IMR-90 (cell line): ENCODE measurements around the gene LIN7C. TPM values are rescaled to one million over a fixed set of nuclear protein-coding genes. Genes with fewer than 3 reads are reported as not detected.

Experiments
- ATAC-seq: fragments of 200-7000 bp; cut with Tn5 transposase; 2 replicates; pipeline ENCODE4 v1.9.1; 2020; ENCODE audit warnings: low read depth, mild to moderate bottlenecking, moderate library complexity
- BruUV-seq: library from RNA; stranded (reverse); fragments of 400-500 nt; replicated peaks from 2 replicates; lab custom pipeline; 2021; lab: Mats Ljungman, UMichigan
- CTCF ChIA-PET: fragments of 300-600 bp; formaldehyde crosslinking; extraction: SDS; loops from one replicate; lab custom pipeline; 2021; ENCODE audit warnings: antibody characterized with exemption; lab: Yijun Ruan, JAX
- POLR2A ChIA-PET: fragments of 300-600 bp; sonication (Branson Sonifier 250); formaldehyde crosslinking; loops from one replicate; lab custom pipeline; 2022; ENCODE audit warnings: antibody characterized with exemption; ENCODE audit not compliant: unreplicated experiment; lab: Charles Lee
- DNase-seq: peaks from one replicate; pipeline ENCODE4 v3.0.0; 2013
- H2AFZ ChIP-seq: replicated peaks from 2 replicates; pipeline ENCODE3; 2013; ENCODE audit warnings: low read length, mild to moderate bottlenecking; ENCODE audit not compliant: poor library complexity
- H2AK5ac ChIP-seq: 2 replicates; pipeline ENCODE4 v1.6.1; 2013; ENCODE audit warnings: low read depth, low read length, inconsistent platforms
- H2AK9ac ChIP-seq: replicated peaks from 2 replicates; pipeline ENCODE3; 2013; ENCODE audit warnings: mild to moderate bottlenecking, low read depth, low read length, moderate library complexity; ENCODE audit not compliant: poor library complexity
- H2BK120ac ChIP-seq: 2 replicates; pipeline ENCODE4 v1.6.1; 2013; ENCODE audit warnings: low read depth, low read length, inconsistent platforms
- H2BK15ac ChIP-seq: 3 replicates; pipeline ENCODE4 v1.6.1; 2013; ENCODE audit warnings: low read depth, low read length, inconsistent platforms
- H2BK20ac ChIP-seq: 2 replicates; pipeline ENCODE4 v1.6.1; 2013; ENCODE audit warnings: low read depth, mild to moderate bottlenecking, inconsistent platforms, low read length, moderate library complexity
- H2BK5ac ChIP-seq: 2 replicates; pipeline ENCODE4 v1.6.1; 2013; ENCODE audit warnings: mild to moderate bottlenecking, low read depth, low read length, inconsistent platforms; ENCODE audit not compliant: poor library complexity, severe bottlenecking
- H3K14ac ChIP-seq: replicated peaks from 2 replicates; pipeline ENCODE4 v1.6.1; 2013; ENCODE audit warnings: low read depth, low read length, inconsistent platforms
- H3K18ac ChIP-seq: 2 replicates; pipeline ENCODE4 v1.6.1; 2013; ENCODE audit warnings: low read depth, low read length, control low read depth
- H3K23ac ChIP-seq: 2 replicates; pipeline ENCODE4 v1.6.1; 2013; ENCODE audit warnings: low read depth, low read length, inconsistent platforms
- H3K27ac ChIP-seq: 2 replicates; pipeline ENCODE4 v1.5.1; 2013; ENCODE audit warnings: mild to moderate bottlenecking, control low read depth, low read length; ENCODE audit not compliant: insufficient read depth
- H3K27me3 ChIP-seq: 2 replicates; pipeline ENCODE4 v1.6.1; 2013; ENCODE audit warnings: low read length; ENCODE audit not compliant: control insufficient read depth, insufficient read depth
- H3K36me3 ChIP-seq: 2 replicates; pipeline ENCODE4 v1.6.1; 2013; ENCODE audit warnings: low read length, mixed read lengths; ENCODE audit not compliant: control insufficient read depth, insufficient read depth
- H3K4ac ChIP-seq: 2 replicates; pipeline ENCODE4 v1.6.1; 2013; ENCODE audit warnings: low read depth, low read length, inconsistent platforms
- H3K4me1 ChIP-seq: 2 replicates; pipeline ENCODE4 v1.6.1; 2013; ENCODE audit warnings: low read length, mixed read lengths; ENCODE audit not compliant: control insufficient read depth, insufficient read depth
- H3K4me2 ChIP-seq: 2 replicates; pipeline ENCODE4 v1.6.1; 2013; ENCODE audit warnings: low read depth, mild to moderate bottlenecking, control low read depth, low read length, moderate library complexity
- H3K4me3 ChIP-seq: 2 replicates; pipeline ENCODE4 v1.5.1; 2013; ENCODE audit warnings: low read depth, mild to moderate bottlenecking, control low read depth, low read length, moderate library complexity; ENCODE audit not compliant: insufficient read depth
- H3K56ac ChIP-seq: 2 replicates; pipeline ENCODE4 v1.6.1; 2013; ENCODE audit warnings: low read length, inconsistent platforms; ENCODE audit not compliant: insufficient read depth; ENCODE audit errors: extremely low read depth
- H3K79me1 ChIP-seq, 2 experiments: 2 replicates each; pipeline ENCODE4 v1.6.1; 2013; ENCODE audit warnings: low read length in 2 of 2, inconsistent platforms in 1 of 2, low read depth in 1 of 2
- H3K9ac ChIP-seq: 2 replicates; pipeline ENCODE4 v1.6.1; 2013; ENCODE audit warnings: low read depth, low read length, control low read depth
- H3K9me1 ChIP-seq: 2 replicates; pipeline ENCODE4 v1.6.1; 2013; ENCODE audit warnings: low read length, inconsistent platforms; ENCODE audit not compliant: insufficient read depth
- H3K9me3 ChIP-seq: 2 replicates; pipeline ENCODE4 v1.6.1; 2013; ENCODE audit warnings: low read length; ENCODE audit not compliant: control insufficient read depth, insufficient read depth
- H4K20me1 ChIP-seq: 2 replicates; pipeline ENCODE4 v1.6.1; 2013; ENCODE audit warnings: low read length, inconsistent platforms; ENCODE audit not compliant: insufficient read depth
- H4K5ac ChIP-seq: 2 replicates; pipeline ENCODE4 v1.6.1; 2013; ENCODE audit warnings: mild to moderate bottlenecking, low read depth, low read length, control low read depth
- H4K8ac ChIP-seq, 2 experiments: 2 replicates each; pipeline ENCODE4 v1.6.1; 2013; ENCODE audit warnings: low read depth in 2 of 2, low read length in 2 of 2, control low read depth in 1 of 2, inconsistent platforms in 1 of 2
- H4K91ac ChIP-seq: 2 replicates; pipeline ENCODE4 v1.6.1; 2013; ENCODE audit warnings: low read depth, low read length, inconsistent platforms; ENCODE audit not compliant: insufficient read depth
- ELK1 ChIP-seq: fragments of 150-350 bp; IDR thresholded peaks from 2 replicates; pipeline ENCODE4 v1.6.1; 2016; ENCODE audit warnings: low read depth, mild to moderate bottlenecking, low read length, moderate library complexity, borderline replicate concordance
- RAD21 ChIP-seq: IDR thresholded peaks from 2 replicates; pipeline ENCODE4 v1.6.1; 2012; ENCODE audit warnings: low read length, improper control_type of control experiment
- WGBS, 2 experiments: methylation state at CpG; one replicate each; pipeline versions ENCODE4 v1.1.5 to v1.1.7; 2013; ENCODE audit warnings: missing lambda C conversion rate in 2 of 2; ENCODE audit not compliant: insufficient read length in 1 of 2; ENCODE audit errors: extremely low coverage in 2 of 2; 5-methylcytosine and 5-hydroxymethylcytosine counted together
- dilution Hi-C: fragments of 300-500 bp; cut with HindIII; formaldehyde crosslinking; loops from one replicate; pipeline ENCODE4 v1.14.3; 2018; ENCODE audit warnings: low sequenced_read_pairs; ENCODE audit not compliant: unreplicated experiment
- in situ Hi-C: fragments of 300-500 bp; cut with MboI; formaldehyde crosslinking; loops from 3 replicates; pipeline ENCODE4 v1.14.3; 2019; ENCODE audit warnings: low sequenced_read_pairs, inconsistent platforms, mixed read lengths
- intact Hi-C: fragments of 100-400 bp; cut with micrococcal nuclease; formaldehyde crosslinking; loops from 2 replicates; pipeline ENCODE4 v1.10.0; 2022
- polyA plus RNA-seq, 3 experiments: library from polyadenylated mRNA; depleted of rRNA; stranded (reverse); fragments of >200 nt; gene quantifications; 2 replicates each; pipeline ENCODE4 v1.2.3, GENCODE V29; 2012; ENCODE audit warnings: low replicate concordance in 1 of 3
- total RNA-seq: library from RNA; depleted of rRNA; stranded (reverse); fragments of >200 nt; gene quantifications from 2 replicates; pipeline ENCODE4 v1.2.3, GENCODE V29; 2012
- TF ChIP-seq, protein P1 (sequence below): fragments of 150-350 bp; IDR thresholded peaks from 2 replicates; pipeline ENCODE4 v1.6.1; 2017; ENCODE audit warnings: mild to moderate bottlenecking, antibody characterized with exemption, low read length, low read depth

The LIN7C gene
- total and polyA plus RNA-seq, 2 of the 4 experiments (the other 2 are of a cell fraction) = 12.2 to 25.5 TPM

DNA sequence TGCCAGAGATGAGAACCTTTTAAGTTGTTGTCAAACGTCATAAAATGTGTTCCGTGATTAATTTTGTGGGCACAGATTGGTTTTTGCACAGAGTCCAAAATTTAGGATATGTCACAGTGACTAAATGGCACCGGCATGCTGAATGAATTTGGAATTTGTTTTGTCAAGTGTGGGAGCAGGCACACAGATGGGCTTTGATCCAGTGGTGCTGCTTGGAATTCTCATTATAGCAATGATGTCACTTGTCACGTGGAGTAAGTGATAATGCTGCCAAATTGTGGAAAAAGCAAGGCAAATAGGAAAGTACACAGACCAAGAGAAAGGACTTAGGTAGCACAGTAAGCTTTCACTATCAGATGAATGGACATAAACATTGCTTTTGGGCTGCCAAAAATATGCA, 8.0 kb upstream of the LIN7C start:
- POLR2A ChIA-PET = no interaction called here

More for the DNA sequence above, 8.0 kb upstream of the LIN7C start:
- no peaks in the 10 kb centered on the region for H3K4me1 ChIP-seq
- no peak overlapping the region for H4K91ac ChIP-seq
- H3K27ac ChIP-seq = no peak overlapping the region
- no peak overlapping the region for H4K5ac ChIP-seq
- ATAC-seq (no peak), DNase-seq (peak; percentile 55)
- no peak overlapping the region for H3K14ac ChIP-seq
- H3K18ac ChIP-seq = no peak overlapping the region
- no peak overlapping the region for H4K8ac ChIP-seq
- in situ Hi-C loops (loop anchor here (25.0 kb wide), 1 partner anchor 1823 kb away; no protein-coding TSS in a partner anchor), dilution Hi-C loops (no loop called here), intact Hi-C loops (no loop called here)
- no peak overlapping the region for H2AK5ac ChIP-seq
- 0 out of 2 replicates have a peak, but pooled peaks cover 3% of the 10 kb centered on the region for H3K9me3 ChIP-seq
- no TSS peak for BruUV-seq
- no peaks in the 10 kb centered on the region; the same call in 1 of the 2 replicates for H3K36me3 ChIP-seq
- no peak overlapping the region for H2AK9ac ChIP-seq
- H3K27me3 ChIP-seq = no peaks in the 10 kb centered on the region
- WGBS, 2 experiments = 69% methylated on average over 2 of the region's 4 CpGs; no CpG with 5 or more reads in 1 of the 2 experiments
- no peak overlapping the region for H3K4ac ChIP-seq
- no peak overlapping the region for H2BK20ac ChIP-seq
- no peak overlapping the region for H2BK120ac ChIP-seq
- no peaks in the 10 kb centered on the region; the same call in 1 of the 2 replicates for H3K9me1 ChIP-seq
- CTCF ChIA-PET = no interaction called here
- no peak overlapping the region for H3K56ac ChIP-seq
- H2AFZ ChIP-seq = no peak overlapping the region
- H3K4me3 ChIP-seq = no peak overlapping the region
- no peak overlapping the region for H3K23ac ChIP-seq
- no peak overlapping the region for H2BK15ac ChIP-seq
- H3K79me1 ChIP-seq = no peaks in the 10 kb centered on the region
- H3K4me2 ChIP-seq = no peak overlapping the region
- no peak overlapping the region for H2BK5ac ChIP-seq
- H4K20me1 ChIP-seq = no peaks in the 10 kb centered on the region
- no peak for TF ChIP-seq RAD21
- TF ChIP-seq, protein P1, sequence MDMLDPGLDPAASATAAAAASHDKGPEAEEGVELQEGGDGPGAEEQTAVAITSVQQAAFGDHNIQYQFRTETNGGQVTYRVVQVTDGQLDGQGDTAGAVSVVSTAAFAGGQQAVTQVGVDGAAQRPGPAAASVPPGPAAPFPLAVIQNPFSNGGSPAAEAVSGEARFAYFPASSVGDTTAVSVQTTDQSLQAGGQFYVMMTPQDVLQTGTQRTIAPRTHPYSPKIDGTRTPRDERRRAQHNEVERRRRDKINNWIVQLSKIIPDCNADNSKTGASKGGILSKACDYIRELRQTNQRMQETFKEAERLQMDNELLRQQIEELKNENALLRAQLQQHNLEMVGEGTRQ = 0 out of 2 replicates have a peak, but pooled peaks have one; percentile 26
- TF ChIP-seq ELK1 = no peak
- no peak overlapping the region for H3K9ac ChIP-seq
